ENCODE data around the gene SPG7.

Gene SPG7

DNA sequence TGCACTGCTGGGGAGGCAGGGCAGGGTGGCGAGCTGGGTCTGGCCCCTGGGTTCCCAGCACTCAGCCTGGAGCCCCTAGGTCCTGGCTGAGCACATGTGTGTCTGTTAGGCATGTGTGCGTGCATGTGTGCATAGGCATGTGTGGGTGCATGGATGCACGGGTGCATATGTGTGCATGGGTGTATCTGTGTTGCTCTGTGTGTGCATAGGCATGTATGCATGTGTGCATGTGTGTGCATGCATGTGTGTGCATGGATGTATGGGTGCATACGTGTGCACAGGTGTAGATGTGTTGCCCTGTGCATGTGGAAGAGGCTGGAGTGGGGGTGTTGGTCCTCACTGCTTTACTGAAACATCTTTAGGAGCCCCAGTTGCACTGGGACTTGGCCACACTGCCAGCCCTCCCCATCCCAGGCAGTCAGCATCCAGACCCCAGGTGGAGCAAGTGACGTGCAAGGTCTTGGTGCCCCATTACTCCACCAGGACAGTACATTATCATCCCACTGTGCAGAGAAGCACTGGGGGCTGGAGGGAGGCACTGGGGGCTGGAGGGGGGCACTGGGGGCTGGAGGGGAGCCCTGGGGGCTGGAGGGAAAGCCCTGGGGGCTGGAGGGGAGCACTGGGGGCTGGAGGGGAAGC lies 94.9 kb downstream of the SPG7 start:
- DNase-seq: no peak

DNA sequence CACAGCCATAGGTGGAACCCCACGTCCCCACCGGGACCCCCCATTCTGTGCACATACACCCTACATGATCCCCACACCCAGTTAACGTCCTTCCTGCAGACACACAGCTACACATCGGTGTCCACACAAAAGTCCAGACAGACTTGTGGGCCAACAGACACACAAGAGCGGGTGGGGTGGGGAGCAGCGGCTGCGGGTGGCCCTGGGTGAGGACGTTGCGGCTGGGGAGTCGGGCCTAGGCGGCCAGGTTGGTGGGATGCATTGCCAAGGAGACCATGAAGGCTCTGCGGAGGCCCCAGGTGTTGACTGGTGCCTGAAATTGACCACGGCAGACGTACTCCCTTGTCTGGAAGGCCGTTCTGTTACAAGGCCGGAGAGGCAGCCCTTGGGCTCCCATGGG lies 96.6 kb downstream of the SPG7 start:
- DNase-seq: no peak

DNA sequence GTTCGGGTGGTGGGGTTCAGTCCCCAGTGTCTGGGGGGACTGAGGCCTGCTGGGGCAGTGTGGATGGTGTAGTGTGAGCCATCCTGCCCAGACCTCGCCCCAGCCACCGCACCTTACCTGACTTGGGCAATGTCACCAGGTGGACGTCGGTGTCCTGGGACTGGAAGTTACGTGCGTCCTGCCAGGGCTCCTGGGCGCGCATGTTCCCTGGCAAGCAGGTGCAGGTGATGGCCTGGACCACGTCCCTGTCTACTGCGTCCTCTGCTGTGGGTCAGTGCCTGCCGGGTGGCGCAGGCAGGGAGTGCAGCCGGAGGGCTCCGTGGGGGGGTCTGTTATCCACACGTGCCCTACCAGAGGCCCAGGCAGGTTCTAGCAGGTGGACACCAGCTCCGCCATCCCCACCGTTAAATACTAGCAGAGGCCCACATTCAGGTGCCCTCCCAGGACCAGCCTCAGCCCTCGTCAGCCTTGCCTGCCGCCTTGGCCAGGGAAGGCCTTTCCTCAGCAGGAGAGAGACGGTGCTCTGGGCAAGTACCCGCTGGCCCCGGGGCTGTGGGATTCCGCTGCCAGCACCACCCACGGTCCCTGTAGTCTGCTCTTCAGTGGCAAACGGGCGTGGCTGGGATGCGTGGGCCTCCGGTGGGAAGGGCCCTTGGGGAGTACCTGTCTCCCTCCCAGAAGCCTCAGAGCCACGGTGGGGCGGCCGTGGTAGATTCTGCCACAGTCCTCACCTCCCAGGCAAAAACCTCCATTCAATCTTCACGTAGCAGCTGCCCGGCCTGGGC lies 97.2 kb downstream of the SPG7 start:
- DNase-seq: no peak

DNA sequence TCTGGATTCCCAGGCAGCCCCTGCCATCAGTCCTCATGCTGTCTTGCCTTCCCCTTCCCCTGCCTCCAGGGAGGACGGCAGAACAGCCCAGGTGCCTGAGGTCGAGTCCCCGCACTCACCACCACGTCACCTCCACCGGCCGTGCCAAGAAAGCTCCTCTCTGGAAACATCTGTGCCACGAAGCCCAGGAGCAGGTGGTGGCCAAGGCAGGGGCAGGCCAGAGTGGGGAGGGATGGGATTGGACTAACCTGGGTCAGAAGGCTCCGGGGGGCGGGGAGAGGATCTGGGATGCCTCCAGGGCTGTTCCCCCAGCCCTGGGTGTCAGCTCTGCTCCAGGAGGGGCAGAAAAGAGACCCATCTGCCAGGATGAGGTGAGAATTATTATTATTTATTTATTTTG lies 97.8 kb downstream of the SPG7 start:
- no peak for DNase-seq
